Adrenal gland (tissue), 5 donors: Measurements from ENCODE around the gene AGRN.

Source experiments
- POLR2A ChIP-seq, 2 donors: fragments of 450-650 bp; IDR thresholded peaks; one replicate each; pipeline ENCODE4 v1.6.1; 2017; ENCODE audit warnings: antibody characterized with exemption in 2 of 2, mild to moderate bottlenecking in 2 of 2, moderate library complexity in 1 of 2
- TF ChIP-seq, protein P1 (sequence below), 6 experiments: fragments of 450-650 bp in 4 of 6; fragments of 200-600 bp in 2 of 6; sonication (generic) in 1 of 6; IDR thresholded peaks; 1 replicate in 5 of 6; 2 replicates in 1 of 6; pipeline versions ENCODE4 v1.5.1 to v1.8.0; 2016 to 2021; ENCODE audit warnings: antibody characterized with exemption in 6 of 6, mild to moderate bottlenecking in 2 of 6, moderate library complexity in 1 of 6
- donor health status: DM: no; HTN: no; CAD: no.

DNA sequence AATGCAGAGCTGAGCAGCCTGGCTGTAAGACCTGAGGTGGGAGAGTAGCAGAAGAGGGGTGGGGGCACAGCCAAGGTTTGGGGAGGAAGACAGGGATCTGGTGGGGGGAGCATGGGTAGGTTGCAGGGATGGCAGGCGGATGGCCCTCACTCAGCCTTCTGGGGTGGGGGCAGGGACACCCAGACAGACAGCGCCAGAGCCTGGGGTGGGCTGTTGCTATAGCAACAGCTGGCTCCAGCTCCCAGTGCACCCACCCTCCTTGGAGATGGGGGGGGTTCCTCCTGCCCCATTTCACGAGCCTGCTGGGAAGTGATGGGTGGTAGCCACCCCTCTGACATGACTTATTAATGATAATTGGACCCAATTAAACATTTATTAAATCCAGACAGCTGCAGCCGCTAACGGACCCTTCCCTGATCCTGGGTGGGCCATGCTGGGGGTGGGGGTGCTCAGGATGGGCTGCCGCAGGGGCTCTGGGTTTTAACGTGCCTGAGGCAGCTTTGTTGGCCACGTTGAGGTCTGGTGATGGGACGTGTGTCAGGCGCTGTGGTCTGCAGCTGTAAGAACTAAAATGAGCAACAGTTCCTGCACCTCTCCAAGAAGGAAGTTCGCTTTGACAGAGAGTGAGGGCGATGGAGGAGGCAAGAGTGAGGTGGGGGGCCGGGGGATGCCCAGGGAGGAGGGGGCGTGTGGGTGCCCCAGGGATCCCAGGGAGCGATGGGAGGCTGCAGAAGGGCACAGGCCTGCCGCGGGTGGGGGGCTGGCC lies 19.4 kb downstream of the AGRN start:
- TF ChIP-seq, protein P1, sequence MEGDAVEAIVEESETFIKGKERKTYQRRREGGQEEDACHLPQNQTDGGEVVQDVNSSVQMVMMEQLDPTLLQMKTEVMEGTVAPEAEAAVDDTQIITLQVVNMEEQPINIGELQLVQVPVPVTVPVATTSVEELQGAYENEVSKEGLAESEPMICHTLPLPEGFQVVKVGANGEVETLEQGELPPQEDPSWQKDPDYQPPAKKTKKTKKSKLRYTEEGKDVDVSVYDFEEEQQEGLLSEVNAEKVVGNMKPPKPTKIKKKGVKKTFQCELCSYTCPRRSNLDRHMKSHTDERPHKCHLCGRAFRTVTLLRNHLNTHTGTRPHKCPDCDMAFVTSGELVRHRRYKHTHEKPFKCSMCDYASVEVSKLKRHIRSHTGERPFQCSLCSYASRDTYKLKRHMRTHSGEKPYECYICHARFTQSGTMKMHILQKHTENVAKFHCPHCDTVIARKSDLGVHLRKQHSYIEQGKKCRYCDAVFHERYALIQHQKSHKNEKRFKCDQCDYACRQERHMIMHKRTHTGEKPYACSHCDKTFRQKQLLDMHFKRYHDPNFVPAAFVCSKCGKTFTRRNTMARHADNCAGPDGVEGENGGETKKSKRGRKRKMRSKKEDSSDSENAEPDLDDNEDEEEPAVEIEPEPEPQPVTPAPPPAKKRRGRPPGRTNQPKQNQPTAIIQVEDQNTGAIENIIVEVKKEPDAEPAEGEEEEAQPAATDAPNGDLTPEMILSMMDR (IDR thresholded peaks at IDR 0.05): no peak
- no peak for TF ChIP-seq POLR2A (IDR thresholded peaks at IDR 0.05)
